Activated naive CD8-positive, alpha-beta T cell treated with anti-CD3 and anti-CD28 coated beads, Interleukin-2, amount 50 U/mL, for 16 hours (primary cell): ENCODE measurements around the gene TNFRSF18.
A peak's percentile ranks its signal among the peaks of the same experiment; 100 is the strongest.

ENCODE experiments used
- DNase-seq: peaks from one replicate; pipeline ENCODE4 v3.0.0-alpha.2; 2020; ENCODE audit warnings: low read depth, low spot score

TNFRSF18 gene

GRCh38 chr1:1166642-1167397 is 39.6 kb downstream of the TNFRSF18 start:
- no peak for DNase-seq

GRCh38 chr1:1165900-1166421 is 40.4 kb downstream of the TNFRSF18 start:
- DNase-seq: no peak

- no peak for DNase-seq
These were observed 40.9 kb downstream of the TNFRSF18 start for GRCh38 chr1:1165485-1165884.

- no peak for DNase-seq
These were observed 41.5 kb downstream of the TNFRSF18 start for GRCh38 chr1:1164701-1165451.

- DNase-seq: no peak
These were observed 42.1 kb downstream of the TNFRSF18 start for GRCh38 chr1:1164361-1164700.

GRCh38 chr1:1163538-1164070 is 42.8 kb downstream of the TNFRSF18 start:
- no peak for DNase-seq

GRCh38 chr1:1162597-1163537 is 43.5 kb downstream of the TNFRSF18 start:
- DNase-seq: no peak

GRCh38 chr1:1161683-1162079 is 44.7 kb downstream of the TNFRSF18 start:
- no peak for DNase-seq

- no peak for DNase-seq
These were observed 45.2 kb downstream of the TNFRSF18 start for GRCh38 chr1:1161078-1161682.

- no peak for DNase-seq
These were observed 46.0 kb downstream of the TNFRSF18 start for GRCh38 chr1:1160281-1160930.

- no peak for DNase-seq
These were observed 48.3 kb downstream of the TNFRSF18 start for GRCh38 chr1:1157914-1158710.

GRCh38 chr1:1157426-1157913 is 48.9 kb downstream of the TNFRSF18 start:
- DNase-seq: peak; percentile 14

- DNase-seq: no peak
These were observed 49.4 kb downstream of the TNFRSF18 start for GRCh38 chr1:1157033-1157365.

- DNase-seq: no peak
These were observed 50.0 kb downstream of the TNFRSF18 start for GRCh38 chr1:1156140-1157032.

GRCh38 chr1:1155258-1155657 is 51.1 kb downstream of the TNFRSF18 start:
- DNase-seq: no peak

- DNase-seq: no peak
These were observed 52.5 kb downstream of the TNFRSF18 start for GRCh38 chr1:1153874-1154273.
